PFSK-1 (cell line): Measurements from ENCODE around the gene ST8SIA5.

ENCODE experiments used
- POLR2AphosphoS5 ChIP-seq: IDR thresholded peaks from 2 replicates; pipeline ENCODE4 v1.6.1; 2012; ENCODE audit warnings: low read depth, mild to moderate bottlenecking, control low read depth, low read length, moderate library complexity
- REST ChIP-seq, 2 experiments: IDR thresholded peaks; 2 replicates each; pipeline versions ENCODE4 v1.6.1 to v1.8.0; 2011 to 2012; ENCODE audit warnings: low read depth in 2 of 2, low read length in 2 of 2, control low read depth in 1 of 2, inconsistent platforms in 1 of 2, mild to moderate bottlenecking in 1 of 2, moderate library complexity in 1 of 2; ENCODE audit not compliant: insufficient read depth in 1 of 2
- TAF1 ChIP-seq: IDR thresholded peaks from 2 replicates; pipeline ENCODE4 v1.6.1; 2012; ENCODE audit warnings: low read length, control low read depth, borderline replicate concordance; ENCODE audit not compliant: insufficient read depth

- TF ChIP-seq TAF1, result no peak
- no peak for TF ChIP-seq REST (IDR thresholded peaks at IDR 0.05; ENCODE audit: insufficient read depth in 1 of 2, low read depth in 2 of 2, low read length in 2 of 2)
- no peak for TF ChIP-seq POLR2AphosphoS5
Measured at GRCh38 chr18:46680784-46681695, 75.8 kb downstream of the ST8SIA5 start.
